Liver (tissue), 9 donors: ENCODE data around the gene P2RX5. TPM values are rescaled to one million over a fixed set of nuclear protein-coding genes. Genes with fewer than 3 reads are reported as not detected.

Source experiments
- DNase-seq: peaks from one replicate; pipeline ENCODE4 v3.0.0-alpha.2; 2017; ENCODE audit warnings: low spot score
- H3K27ac ChIP-seq, 2 donors: one replicate each; pipeline ENCODE4 v1.7.0; 2013; ENCODE audit warnings: inconsistent platforms in 2 of 2, low read length in 2 of 2, control low read depth in 1 of 2, low read depth in 1 of 2, mild to moderate bottlenecking in 1 of 2
- H3K27me3 ChIP-seq, 4 donors: one replicate each; pipeline versions ENCODE4 v1.6.1 to v1.7.0; 2013; ENCODE audit warnings: low read length in 3 of 4, inconsistent platforms in 1 of 4, mild to moderate bottlenecking in 1 of 4, moderate library complexity in 1 of 4; ENCODE audit not compliant: control insufficient read depth in 4 of 4, insufficient read depth in 4 of 4
- H3K36me3 ChIP-seq, 4 donors: one replicate each; pipeline versions ENCODE4 v1.6.1 to v1.7.0; 2013; ENCODE audit warnings: low read length in 3 of 4, mild to moderate bottlenecking in 3 of 4, low read depth in 1 of 4, moderate library complexity in 1 of 4; ENCODE audit not compliant: control insufficient read depth in 4 of 4, insufficient read depth in 3 of 4
- H3K4me1 ChIP-seq, 4 donors: one replicate each; pipeline versions ENCODE4 v1.6.1 to v1.7.0; 2013; ENCODE audit warnings: low read length in 3 of 4, mild to moderate bottlenecking in 3 of 4, moderate library complexity in 1 of 4; ENCODE audit not compliant: control insufficient read depth in 4 of 4, insufficient read depth in 4 of 4
- H3K4me3 ChIP-seq, 3 donors: one replicate each; pipeline versions ENCODE4 v1.6.1 to v1.7.0; 2013; ENCODE audit warnings: low read length in 3 of 3, control low read depth in 1 of 3, low read depth in 1 of 3, mild to moderate bottlenecking in 1 of 3
- H3K9ac ChIP-seq, 2 donors: one replicate each; pipeline ENCODE4 v1.7.0; 2013; ENCODE audit warnings: low read length in 2 of 2, mild to moderate bottlenecking in 2 of 2, moderate library complexity in 2 of 2, control low read depth in 1 of 2, low read depth in 1 of 2
- H3K9me3 ChIP-seq, 4 donors: one replicate each; pipeline versions ENCODE4 v1.6.1 to v1.7.0; 2013; ENCODE audit warnings: low read length in 3 of 4; ENCODE audit not compliant: control insufficient read depth in 4 of 4
- CTCF ChIP-seq: fragments of 150-350 bp; IDR thresholded peaks from 2 replicates; pipeline ENCODE4 v1.5.1; 2017; ENCODE audit warnings: improper control_type of control experiment, low read depth, low read length; ENCODE audit not compliant: missing input control
- EGR1 ChIP-seq, 2 donors: IDR thresholded peaks; 2 replicates each; pipeline ENCODE4 v1.6.1; 2016 to 2018; ENCODE audit warnings: antibody characterized with exemption in 2 of 2, low read depth in 2 of 2
- FOXA1 ChIP-seq: IDR thresholded peaks from 2 replicates; pipeline ENCODE4 v1.6.1; 2016; ENCODE audit warnings: antibody characterized with exemption
- FOXA2 ChIP-seq: IDR thresholded peaks from 2 replicates; pipeline ENCODE4 v1.6.1; 2016; ENCODE audit warnings: antibody characterized with exemption
- GABPA ChIP-seq, 2 donors: IDR thresholded peaks in 1 of 2; conservative IDR thresholded peaks in 1 of 2; 2 replicates each; pipeline ENCODE4 v1.6.1; 2016; ENCODE audit warnings: antibody characterized with exemption in 2 of 2, mild to moderate bottlenecking in 1 of 2, moderate library complexity in 1 of 2
- HNF4A ChIP-seq, 2 donors: conservative IDR thresholded peaks; 2 replicates each; pipeline ENCODE4 v1.6.1; 2016; ENCODE audit warnings: antibody characterized with exemption in 2 of 2, mild to moderate bottlenecking in 2 of 2
- HNF4G ChIP-seq: IDR thresholded peaks from 2 replicates; pipeline ENCODE4 v1.6.1; 2016; ENCODE audit warnings: antibody characterized with exemption
- JUND ChIP-seq, 2 donors: IDR thresholded peaks; 2 replicates each; pipeline ENCODE4 v1.6.1; 2016; ENCODE audit warnings: antibody characterized with exemption in 2 of 2
- NR2F2 ChIP-seq: IDR thresholded peaks from 2 replicates; pipeline ENCODE4 v1.6.1; 2016; ENCODE audit warnings: antibody characterized with exemption
- RAD21 ChIP-seq, 2 donors: IDR thresholded peaks; 2 replicates each; pipeline ENCODE4 v1.6.1; 2016; ENCODE audit warnings: antibody characterized with exemption in 2 of 2, mild to moderate bottlenecking in 2 of 2
- REST ChIP-seq: IDR thresholded peaks from 2 replicates; pipeline ENCODE4 v1.6.1; 2016; ENCODE audit warnings: antibody characterized with exemption, mild to moderate bottlenecking
- RXRA ChIP-seq, 2 donors: IDR thresholded peaks; 2 replicates each; pipeline ENCODE4 v1.6.1; 2017 to 2018; ENCODE audit warnings: antibody characterized with exemption in 2 of 2, mild to moderate bottlenecking in 1 of 2
- SP1 ChIP-seq: IDR thresholded peaks from 2 replicates; pipeline ENCODE4 v1.6.1; 2018; ENCODE audit warnings: antibody characterized with exemption, mild to moderate bottlenecking
- TAF1 ChIP-seq: conservative IDR thresholded peaks from 2 replicates; pipeline ENCODE4 v1.6.1; 2016; ENCODE audit warnings: antibody characterized with exemption, mild to moderate bottlenecking
- YY1 ChIP-seq: IDR thresholded peaks from 2 replicates; pipeline ENCODE4 v1.6.1; 2016; ENCODE audit warnings: antibody characterized with exemption, mild to moderate bottlenecking
- WGBS: extraction: QIAGEN DNeasy Blood & Tissue Kit; methylation state at CpG from one replicate; pipeline ENCODE4 v1.1.7; 2013; 5-methylcytosine and 5-hydroxymethylcytosine counted together
- polyA plus RNA-seq, 2 donors: library from polyadenylated mRNA; stranded (reverse) in 1 of 2; unstranded in 1 of 2; fragments of 200-250 nt in 1 of 2; fragments of >200 nt in 1 of 2; fragmentation: Nextera tagmentation in 1 of 2; extraction: Ambion mirVana in 1 of 2; gene quantifications; one replicate each; pipeline versions ENCODE4 v1.2.1 to v1.2.3, GENCODE V29; 2013 to 2015
- total RNA-seq, 2 donors: library from RNA; depleted of rRNA; stranded (reverse); fragments of >200 nt; gene quantifications; one replicate each; pipeline ENCODE4 v1.2.3, GENCODE V29; 2014
- TF ChIP-seq, protein P1 (sequence below): IDR thresholded peaks from 2 replicates; pipeline ENCODE4 v1.6.1; 2016; ENCODE audit warnings: antibody characterized with exemption
- TF ChIP-seq, protein P2 (sequence below): IDR thresholded peaks from 2 replicates; pipeline ENCODE4 v1.6.1; 2016; ENCODE audit warnings: antibody characterized with exemption
- TF ChIP-seq, protein P3 (sequence below): IDR thresholded peaks from 2 replicates; pipeline ENCODE4 v1.6.1; 2016; ENCODE audit warnings: antibody characterized with exemption
- donor health status: healthy.
- donor health status: healthy.
- donor health status: healthy.
- donor health status: healthy.
- donor health status: healthy.

Gene P2RX5
- total and polyA plus RNA-seq, 4 donors = 0.31 to 1.8 (median 1.1) TPM

GRCh38 chr17:3693141-3693540, 2.8 kb downstream of the P2RX5 start:
- peaks cover 0 to 8% (median 5%) of the 10 kb centered on the region in 4 donors for H3K9me3 ChIP-seq
- H3K27ac ChIP-seq = no peak overlapping the region
- WGBS = 64% methylated on average over 4 of the region's 4 CpGs
- DNase-seq = no peak
- no peak for TF ChIP-seq RXRA (IDR thresholded peaks at IDR 0.05)
- TF ChIP-seq CTCF = no peak
- TF ChIP-seq GABPA (IDR thresholded peaks at IDR 0.05 in 1 of 2, conservative IDR thresholded peaks at IDR 0.05 in 1 of 2) = no peak
- no peak for TF ChIP-seq SP1
- no peak for TF ChIP-seq TAF1
- no peak for TF ChIP-seq HNF4G
- TF ChIP-seq, protein P1, sequence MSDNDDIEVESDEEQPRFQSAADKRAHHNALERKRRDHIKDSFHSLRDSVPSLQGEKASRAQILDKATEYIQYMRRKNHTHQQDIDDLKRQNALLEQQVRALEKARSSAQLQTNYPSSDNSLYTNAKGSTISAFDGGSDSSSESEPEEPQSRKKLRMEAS = no peak
- no peak overlapping the region for H3K9ac ChIP-seq
- no peak overlapping the region for H3K4me3 ChIP-seq
- H3K27me3 ChIP-seq = no peaks in the 10 kb centered on the region
- no peaks in the 10 kb centered on the region for H3K36me3 ChIP-seq
- H3K4me1 ChIP-seq = peaks cover 4 to 10% (median 10%) of the 10 kb centered on the region in 4 donors

- peaks cover 4 to 10% (median 10%) of the 10 kb centered on the region in 4 donors for H3K4me1 ChIP-seq
- peaks cover 0 to 1% (median 0%) of the 10 kb centered on the region in 4 donors for H3K9me3 ChIP-seq
- no peaks in the 10 kb centered on the region for H3K27me3 ChIP-seq
- H3K36me3 ChIP-seq = no peaks in the 10 kb centered on the region
- no peak overlapping the region for H3K4me3 ChIP-seq
- TF ChIP-seq FOXA2 = no peak
- no peak for TF ChIP-seq REST
- TF ChIP-seq RXRA (IDR thresholded peaks at IDR 0.05) = no peak
- no peak for TF ChIP-seq GABPA (IDR thresholded peaks at IDR 0.05 in 1 of 2, conservative IDR thresholded peaks at IDR 0.05 in 1 of 2)
- TF ChIP-seq, protein P1 = no peak
- TF ChIP-seq YY1 = no peak
- no peak for TF ChIP-seq JUND (IDR thresholded peaks at IDR 0.05)
- TF ChIP-seq EGR1 (IDR thresholded peaks at IDR 0.05; ENCODE audit: low read depth in 2 of 2) = no peak
- no peak for TF ChIP-seq RAD21 (IDR thresholded peaks at IDR 0.05)
- no peak for TF ChIP-seq FOXA1
- TF ChIP-seq NR2F2 = no peak
- TF ChIP-seq, protein P2, sequence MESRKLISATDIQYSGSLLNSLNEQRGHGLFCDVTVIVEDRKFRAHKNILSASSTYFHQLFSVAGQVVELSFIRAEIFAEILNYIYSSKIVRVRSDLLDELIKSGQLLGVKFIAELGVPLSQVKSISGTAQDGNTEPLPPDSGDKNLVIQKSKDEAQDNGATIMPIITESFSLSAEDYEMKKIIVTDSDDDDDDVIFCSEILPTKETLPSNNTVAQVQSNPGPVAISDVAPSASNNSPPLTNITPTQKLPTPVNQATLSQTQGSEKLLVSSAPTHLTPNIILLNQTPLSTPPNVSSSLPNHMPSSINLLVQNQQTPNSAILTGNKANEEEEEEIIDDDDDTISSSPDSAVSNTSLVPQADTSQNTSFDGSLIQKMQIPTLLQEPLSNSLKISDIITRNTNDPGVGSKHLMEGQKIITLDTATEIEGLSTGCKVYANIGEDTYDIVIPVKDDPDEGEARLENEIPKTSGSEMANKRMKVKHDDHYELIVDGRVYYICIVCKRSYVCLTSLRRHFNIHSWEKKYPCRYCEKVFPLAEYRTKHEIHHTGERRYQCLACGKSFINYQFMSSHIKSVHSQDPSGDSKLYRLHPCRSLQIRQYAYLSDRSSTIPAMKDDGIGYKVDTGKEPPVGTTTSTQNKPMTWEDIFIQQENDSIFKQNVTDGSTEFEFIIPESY = no peak
- TF ChIP-seq CTCF = no peak
- TF ChIP-seq, protein P3, sequence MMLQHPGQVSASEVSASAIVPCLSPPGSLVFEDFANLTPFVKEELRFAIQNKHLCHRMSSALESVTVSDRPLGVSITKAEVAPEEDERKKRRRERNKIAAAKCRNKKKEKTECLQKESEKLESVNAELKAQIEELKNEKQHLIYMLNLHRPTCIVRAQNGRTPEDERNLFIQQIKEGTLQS = no peak
- TF ChIP-seq TAF1 = no peak
- no peak for TF ChIP-seq HNF4A (conservative IDR thresholded peaks at IDR 0.05)
- no peak for TF ChIP-seq HNF4G
- H3K9ac ChIP-seq = no peak overlapping the region
- 85% methylated on average over 9 of the region's 9 CpGs for WGBS
- no peak for DNase-seq
- no peak overlapping the region for H3K27ac ChIP-seq
These were observed 3.6 kb downstream of the P2RX5 start for GRCh38 chr17:3692346-3692745.
